Suprapubic skin (tissue), 3 donors: ENCODE measurements around the gene PELO.

Source experiments
- POLR2A ChIP-seq, 2 donors: fragments of 450-650 bp; IDR thresholded peaks; one replicate each; pipeline ENCODE4 v1.6.1; 2017; ENCODE audit warnings: antibody characterized with exemption in 2 of 2, mild to moderate bottlenecking in 2 of 2, moderate library complexity in 2 of 2
- TF ChIP-seq, protein P1 (sequence below), 2 donors: fragments of 200-600 bp in 1 of 2; fragments of 450-650 bp in 1 of 2; sonication (generic) in 1 of 2; IDR thresholded peaks; one replicate each; pipeline ENCODE4 v1.5.1; 2016 to 2019; ENCODE audit warnings: antibody characterized with exemption in 2 of 2, mild to moderate bottlenecking in 1 of 2, moderate library complexity in 1 of 2

DNA sequence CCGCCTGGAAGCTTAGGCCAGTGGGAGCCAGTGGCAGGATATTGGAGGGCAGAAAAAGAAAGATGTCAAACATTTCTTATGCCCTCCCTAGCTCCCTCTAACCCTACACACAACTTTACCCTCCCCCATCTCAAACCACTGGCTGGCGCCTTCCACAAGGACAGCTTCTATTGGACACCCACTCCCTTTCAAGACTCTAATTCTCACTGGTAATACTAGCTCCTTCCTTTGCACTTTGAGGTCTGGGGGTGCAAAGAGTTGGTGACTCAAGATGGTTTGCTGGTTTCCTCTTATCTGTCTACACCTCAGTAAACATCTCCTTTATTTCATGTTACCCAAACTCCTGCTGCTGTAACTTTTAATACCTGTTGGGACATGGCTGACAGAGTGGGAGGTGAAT is 11.6 kb upstream of the PELO start:
- TF ChIP-seq, protein P1, sequence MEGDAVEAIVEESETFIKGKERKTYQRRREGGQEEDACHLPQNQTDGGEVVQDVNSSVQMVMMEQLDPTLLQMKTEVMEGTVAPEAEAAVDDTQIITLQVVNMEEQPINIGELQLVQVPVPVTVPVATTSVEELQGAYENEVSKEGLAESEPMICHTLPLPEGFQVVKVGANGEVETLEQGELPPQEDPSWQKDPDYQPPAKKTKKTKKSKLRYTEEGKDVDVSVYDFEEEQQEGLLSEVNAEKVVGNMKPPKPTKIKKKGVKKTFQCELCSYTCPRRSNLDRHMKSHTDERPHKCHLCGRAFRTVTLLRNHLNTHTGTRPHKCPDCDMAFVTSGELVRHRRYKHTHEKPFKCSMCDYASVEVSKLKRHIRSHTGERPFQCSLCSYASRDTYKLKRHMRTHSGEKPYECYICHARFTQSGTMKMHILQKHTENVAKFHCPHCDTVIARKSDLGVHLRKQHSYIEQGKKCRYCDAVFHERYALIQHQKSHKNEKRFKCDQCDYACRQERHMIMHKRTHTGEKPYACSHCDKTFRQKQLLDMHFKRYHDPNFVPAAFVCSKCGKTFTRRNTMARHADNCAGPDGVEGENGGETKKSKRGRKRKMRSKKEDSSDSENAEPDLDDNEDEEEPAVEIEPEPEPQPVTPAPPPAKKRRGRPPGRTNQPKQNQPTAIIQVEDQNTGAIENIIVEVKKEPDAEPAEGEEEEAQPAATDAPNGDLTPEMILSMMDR (IDR thresholded peaks at IDR 0.05), result no peak
- TF ChIP-seq POLR2A (IDR thresholded peaks at IDR 0.05), result no peak
